ENCODE data around the gene NCL.

NCL gene, protein sequence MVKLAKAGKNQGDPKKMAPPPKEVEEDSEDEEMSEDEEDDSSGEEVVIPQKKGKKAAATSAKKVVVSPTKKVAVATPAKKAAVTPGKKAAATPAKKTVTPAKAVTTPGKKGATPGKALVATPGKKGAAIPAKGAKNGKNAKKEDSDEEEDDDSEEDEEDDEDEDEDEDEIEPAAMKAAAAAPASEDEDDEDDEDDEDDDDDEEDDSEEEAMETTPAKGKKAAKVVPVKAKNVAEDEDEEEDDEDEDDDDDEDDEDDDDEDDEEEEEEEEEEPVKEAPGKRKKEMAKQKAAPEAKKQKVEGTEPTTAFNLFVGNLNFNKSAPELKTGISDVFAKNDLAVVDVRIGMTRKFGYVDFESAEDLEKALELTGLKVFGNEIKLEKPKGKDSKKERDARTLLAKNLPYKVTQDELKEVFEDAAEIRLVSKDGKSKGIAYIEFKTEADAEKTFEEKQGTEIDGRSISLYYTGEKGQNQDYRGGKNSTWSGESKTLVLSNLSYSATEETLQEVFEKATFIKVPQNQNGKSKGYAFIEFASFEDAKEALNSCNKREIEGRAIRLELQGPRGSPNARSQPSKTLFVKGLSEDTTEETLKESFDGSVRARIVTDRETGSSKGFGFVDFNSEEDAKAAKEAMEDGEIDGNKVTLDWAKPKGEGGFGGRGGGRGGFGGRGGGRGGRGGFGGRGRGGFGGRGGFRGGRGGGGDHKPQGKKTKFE

DNA sequence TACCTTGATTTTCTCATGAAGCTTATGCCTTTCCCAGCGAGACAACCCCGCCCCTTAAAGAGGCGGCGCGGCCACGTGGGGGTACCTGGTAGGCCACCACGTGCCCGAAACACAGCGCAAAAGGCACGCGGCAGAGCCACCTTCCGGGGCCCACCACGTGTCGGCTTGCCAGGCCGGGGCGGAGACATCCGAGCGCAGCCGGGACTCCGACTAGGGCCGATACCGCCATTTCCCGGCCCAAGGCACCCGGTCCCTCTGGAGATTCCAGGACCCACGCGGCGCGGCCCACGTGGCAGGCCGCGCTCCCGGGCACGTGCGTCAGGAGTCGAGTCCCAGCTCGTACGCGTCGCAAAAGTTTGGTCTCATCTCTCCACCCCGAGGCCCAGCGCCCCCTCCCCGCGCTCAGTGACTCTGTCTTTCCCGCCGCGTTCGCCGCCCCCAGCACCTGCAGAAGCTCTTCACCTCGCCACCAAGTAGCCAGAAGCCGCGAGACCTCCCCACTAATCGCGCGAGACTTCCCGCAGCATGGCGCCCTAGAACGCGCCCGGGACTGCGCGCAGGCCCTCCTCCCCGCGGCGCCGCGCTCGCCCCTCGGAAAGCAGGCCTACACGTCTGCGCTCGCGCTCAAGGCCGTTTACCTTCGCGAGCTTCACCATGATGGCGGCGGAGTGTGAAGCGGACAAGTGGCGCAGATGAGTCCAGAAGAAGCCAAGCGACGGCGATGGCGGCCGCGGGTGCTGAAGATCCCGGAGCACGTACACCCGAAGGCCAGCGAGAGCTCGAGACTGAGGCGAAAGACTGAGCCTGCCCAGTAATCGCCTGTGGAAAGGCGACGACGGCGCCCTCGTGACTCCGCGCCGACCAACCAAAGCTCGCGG is at the start of gene NCL:
NCL (minus strand) TSS at position 787 of the 878 bp plus-strand sequence; CDS start at position 656, 131 bp downstream.
- peak; percentile 65 to 75 (median 66) for DNase-seq (ENCODE audit: low read depth in 3 of 3, low spot score in 1 of 3)

DNA sequence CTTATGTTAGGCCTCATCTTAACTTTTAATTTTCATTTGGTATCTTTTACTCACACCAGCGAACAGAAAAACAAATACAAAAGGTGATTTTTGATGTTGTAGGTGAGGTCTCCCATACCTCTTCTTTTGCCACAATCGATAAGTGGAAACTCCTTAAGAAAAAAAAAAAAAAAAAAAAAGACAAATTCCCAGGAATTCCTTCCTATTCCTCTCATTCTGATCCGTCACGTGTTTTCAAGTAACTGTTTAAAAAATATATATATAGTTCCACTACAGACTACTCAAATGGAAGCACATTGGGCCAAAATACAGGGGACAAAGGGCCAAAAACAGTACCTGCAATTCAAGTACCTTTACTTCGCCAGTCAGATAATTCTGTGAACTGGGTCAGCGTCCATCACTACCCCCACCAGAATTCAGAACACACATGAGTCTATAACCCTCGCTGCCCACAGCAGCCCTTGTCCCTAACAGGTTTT is 49.5 kb upstream of the NCL start:
- no peak for DNase-seq (ENCODE audit: low read depth in 3 of 3, low spot score in 1 of 3)

DNA sequence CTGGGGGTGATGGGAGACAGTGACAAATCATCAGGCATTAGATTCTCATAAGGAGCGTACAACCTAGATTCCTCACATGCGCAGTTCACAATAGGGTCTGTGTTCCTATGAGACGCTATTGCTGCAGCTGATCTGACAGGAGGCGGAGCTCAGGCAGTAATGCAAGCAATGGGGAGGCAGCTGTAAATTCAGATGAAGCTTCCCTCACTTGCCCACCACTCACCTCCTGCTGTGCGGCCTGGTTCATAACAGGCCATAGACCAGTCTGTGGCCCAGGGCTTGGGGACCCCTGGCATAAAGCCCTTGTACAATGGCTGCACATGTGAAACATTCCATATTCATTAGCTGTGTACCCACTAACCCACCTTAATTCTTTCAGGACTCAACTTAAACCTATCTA is 47.9 kb upstream of the NCL start:
- DNase-seq (ENCODE audit: low read depth in 3 of 3, low spot score in 1 of 3), result no peak

DNA sequence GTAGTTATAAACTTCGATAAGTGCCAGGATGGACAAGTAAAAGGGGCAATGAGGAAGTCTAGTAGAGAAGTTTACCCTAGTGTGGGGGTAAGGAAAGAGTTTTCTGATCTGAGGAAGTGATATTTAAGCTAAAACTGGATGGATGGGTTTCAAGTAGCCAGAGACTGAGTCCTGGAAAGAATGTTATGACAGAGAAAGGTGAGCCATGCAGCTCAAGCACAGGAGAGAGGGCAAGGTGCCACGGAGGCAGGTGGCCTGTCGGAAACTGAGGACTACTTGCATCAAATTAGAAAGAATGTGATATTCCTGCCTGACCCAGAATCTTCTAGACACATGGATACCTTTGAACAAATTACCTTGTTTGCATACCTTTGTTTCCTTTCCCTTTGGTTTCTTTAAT is 39.5 kb upstream of the NCL start:
- no peak for DNase-seq (ENCODE audit: low read depth in 3 of 3, low spot score in 1 of 3)

DNA sequence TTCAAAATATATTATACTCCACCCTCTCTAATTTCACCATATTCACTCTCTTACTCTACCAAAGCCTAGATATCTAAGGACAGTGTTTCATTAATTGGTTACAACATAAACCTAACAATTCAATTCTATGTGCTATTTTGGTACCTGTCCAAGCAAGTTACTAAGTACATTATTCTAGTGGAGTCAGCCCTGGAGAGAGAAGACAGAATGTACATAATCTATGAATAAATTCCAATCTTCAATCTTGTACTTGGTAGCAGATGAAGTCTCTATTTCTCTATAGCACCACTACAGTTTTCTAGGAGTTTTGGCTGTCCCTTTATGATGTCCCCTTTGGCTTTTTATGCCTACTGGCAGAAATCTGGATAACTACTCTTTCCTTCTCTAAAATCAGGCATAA is 38.3 kb upstream of the NCL start:
- DNase-seq (ENCODE audit: low read depth in 3 of 3, low spot score in 1 of 3), result no peak

GRCh38 chr2:231497651-231498050 is 33.4 kb upstream of the NCL start:
- DNase-seq (ENCODE audit: low read depth in 3 of 3, low spot score in 1 of 3), result no peak

DNA sequence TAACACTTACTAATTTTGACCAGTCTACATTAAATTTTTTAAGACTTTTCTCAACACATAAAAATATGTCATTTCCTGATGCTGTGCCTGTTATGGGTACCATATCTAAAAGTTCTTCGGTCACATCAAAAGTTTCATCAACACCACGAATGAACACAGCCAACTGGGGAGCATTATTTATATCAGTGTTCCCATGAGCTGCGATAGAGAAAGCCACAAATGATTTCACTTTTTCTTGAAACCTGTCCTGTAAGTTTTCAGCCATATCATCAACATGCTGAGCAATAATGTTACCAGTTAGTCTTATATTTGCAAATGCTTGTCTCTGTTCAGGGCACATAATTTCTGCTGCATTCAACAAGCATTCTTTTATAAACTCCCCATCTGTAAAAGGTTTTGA is 30.4 kb upstream of the NCL start:
- no peak for DNase-seq (ENCODE audit: low read depth in 3 of 3, low spot score in 1 of 3)

DNA sequence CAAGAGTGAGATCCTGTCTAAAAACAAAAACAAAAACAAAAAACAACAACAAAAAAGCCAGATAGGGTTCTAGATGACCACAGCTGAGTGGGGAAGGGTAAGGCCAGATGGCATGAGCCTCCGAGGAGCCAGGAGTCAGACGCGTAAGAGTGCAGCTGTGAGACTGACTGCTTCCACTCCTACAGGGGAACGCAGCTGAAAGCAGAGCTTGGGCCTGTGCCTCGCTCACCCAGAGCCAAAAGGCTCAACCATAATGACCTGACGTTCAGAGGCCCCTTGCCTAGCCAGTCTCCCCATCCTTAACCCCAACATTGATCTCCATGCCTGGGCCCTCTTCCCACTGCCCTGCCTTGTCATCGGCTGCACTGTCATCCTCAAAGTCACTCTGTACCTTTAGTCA is 26.5 kb upstream of the NCL start:
- no peak for DNase-seq (ENCODE audit: low read depth in 3 of 3, low spot score in 1 of 3)

DNA sequence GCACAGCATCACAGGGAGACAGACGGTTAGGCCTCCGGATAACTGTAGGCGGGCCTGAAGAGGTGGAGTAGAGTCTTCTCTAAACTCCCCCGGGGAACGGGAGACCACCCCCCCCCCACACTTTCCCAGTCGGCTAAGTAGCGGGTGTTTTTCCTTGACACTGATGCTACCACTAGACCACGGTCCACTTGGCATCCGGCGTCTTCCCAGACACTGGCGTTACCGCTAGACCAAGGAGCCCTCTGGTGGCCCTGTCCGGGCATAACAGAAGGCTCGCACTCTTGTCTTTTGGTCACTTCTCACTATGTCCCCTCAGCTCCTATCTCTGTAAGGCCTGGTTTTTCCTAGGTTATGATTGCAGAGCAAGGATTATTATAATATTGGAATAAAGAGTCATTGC is 25.7 kb upstream of the NCL start:
- DNase-seq (ENCODE audit: low read depth in 3 of 3, low spot score in 1 of 3), result no peak

- DNase-seq (ENCODE audit: low read depth in 3 of 3, low spot score in 1 of 3), result no peak
Observed at GRCh38 chr2:231488331-231488730, 24.0 kb upstream of the NCL start.

GRCh38 chr2:231486851-231487596 is 22.7 kb upstream of the NCL start:
- DNase-seq (ENCODE audit: low read depth in 3 of 3, low spot score in 1 of 3), result no peak

DNA sequence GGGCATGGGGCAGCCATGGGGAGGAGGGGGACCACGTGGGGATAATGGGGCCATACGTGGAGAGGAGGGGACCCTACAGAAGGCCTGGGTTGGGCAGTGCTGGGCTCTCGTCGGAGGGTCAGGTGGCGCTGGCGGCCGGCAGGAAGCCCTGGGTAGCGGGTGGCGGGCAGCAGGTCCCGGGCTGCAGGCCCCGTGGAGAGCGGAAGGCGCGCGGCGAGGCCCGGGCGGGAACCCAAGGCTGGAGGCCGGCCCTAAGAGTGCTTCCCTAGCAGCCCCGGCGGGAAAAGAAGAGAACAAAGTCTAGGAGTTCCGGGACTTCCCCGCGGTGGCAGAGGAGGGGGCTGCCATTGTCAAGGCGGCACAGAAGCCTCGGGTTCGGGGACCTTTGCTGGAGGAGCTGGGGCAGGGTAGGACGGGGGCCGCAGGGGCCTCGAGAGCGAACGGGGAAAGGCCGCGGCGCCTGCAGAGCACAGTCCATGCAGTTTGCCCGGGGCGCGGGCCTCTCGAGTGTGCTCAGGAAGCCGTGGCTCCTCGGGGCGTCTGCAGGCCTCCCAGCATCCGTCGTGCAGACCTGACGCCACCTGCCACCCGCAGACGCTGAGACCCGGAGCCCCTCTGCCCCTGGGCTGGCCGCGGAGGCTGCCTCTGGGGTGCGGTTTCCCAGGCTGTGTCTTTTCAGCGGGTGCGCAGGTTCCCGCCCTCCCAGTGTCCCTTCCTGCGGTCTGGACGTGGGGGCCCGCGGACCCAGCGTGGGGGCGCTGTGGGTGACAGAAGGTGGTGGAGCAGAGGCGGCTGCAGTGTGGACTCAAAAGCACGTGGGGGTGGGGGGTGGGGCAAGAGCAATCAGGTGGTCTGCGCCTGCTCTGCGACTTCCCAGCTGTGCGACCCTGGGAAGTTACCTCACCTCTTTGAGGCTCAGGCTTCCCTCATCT is 19.4 kb upstream of the NCL start:
- peak in 1 of 3 donors; percentile 26 for DNase-seq (ENCODE audit: low read depth in 3 of 3, low spot score in 1 of 3)

GRCh38 chr2:231482806-231483391 is 18.6 kb upstream of the NCL start:
- DNase-seq (ENCODE audit: low read depth in 3 of 3, low spot score in 1 of 3), result peak; percentile 25 to 63 (median 48)

DNA sequence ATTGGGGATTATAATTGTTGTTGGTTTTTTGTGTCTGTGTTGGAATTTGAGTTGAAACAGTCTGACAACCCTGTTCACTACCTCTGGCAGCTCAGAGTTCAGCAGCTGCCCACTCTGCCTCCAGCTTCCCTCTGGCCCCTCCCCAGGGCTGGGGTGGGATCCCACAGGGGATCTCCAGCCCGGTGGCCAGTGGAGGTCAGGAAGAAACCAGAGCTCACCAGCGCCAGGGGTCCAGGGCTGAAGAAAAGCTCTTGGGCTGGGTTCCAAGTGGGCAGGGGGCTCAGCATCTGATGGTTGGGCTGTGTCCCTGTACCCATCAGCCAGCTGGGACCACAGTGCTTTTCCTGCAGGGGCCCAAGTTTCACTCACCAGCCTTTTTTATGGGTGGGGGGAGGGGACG is 16.5 kb upstream of the NCL start:
- DNase-seq (ENCODE audit: low read depth in 3 of 3, low spot score in 1 of 3), result no peak

- no peak for DNase-seq (ENCODE audit: low read depth in 3 of 3, low spot score in 1 of 3)
Observed at GRCh38 chr2:231479455-231479854, 15.2 kb upstream of the NCL start.

DNA sequence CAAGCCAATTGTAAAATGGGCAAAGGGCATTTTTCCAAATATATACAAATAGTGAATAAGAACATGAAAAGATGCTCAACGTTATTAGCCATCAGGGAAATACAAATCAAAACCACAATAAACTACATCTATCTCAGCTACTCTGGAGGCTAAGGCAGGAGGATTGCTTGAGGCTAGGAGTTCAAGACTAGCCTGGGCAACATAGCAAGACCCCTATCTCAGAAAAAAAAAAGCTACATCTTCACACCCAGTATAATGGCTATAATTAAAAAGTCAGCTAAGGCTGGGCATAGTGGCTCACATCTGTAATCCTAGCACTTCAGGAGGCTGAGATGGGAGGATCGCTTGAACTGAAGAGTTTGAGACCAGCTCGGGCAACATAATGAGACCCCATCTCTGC is 12.6 kb upstream of the NCL start:
- no peak for DNase-seq (ENCODE audit: low read depth in 3 of 3, low spot score in 1 of 3)

DNA sequence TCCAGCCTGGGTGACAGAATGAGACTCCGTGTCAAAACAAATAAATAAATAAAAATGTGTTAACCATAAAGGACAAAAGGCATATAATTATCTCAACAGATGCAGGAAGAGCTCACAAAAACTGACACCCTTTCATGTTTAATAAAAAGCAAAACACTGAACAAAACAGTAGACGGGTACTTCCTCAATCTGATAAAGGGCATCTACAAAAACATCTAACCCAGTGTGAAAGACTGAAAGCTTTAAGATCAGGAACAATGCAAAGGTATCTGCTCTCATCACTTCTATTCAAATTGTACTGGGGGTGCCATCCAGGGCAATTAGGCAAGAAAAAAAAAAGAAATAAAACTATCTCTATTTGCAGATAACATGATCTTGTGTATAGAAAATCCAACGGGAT is 11.7 kb upstream of the NCL start:
- DNase-seq (ENCODE audit: low read depth in 3 of 3, low spot score in 1 of 3), result no peak

DNA sequence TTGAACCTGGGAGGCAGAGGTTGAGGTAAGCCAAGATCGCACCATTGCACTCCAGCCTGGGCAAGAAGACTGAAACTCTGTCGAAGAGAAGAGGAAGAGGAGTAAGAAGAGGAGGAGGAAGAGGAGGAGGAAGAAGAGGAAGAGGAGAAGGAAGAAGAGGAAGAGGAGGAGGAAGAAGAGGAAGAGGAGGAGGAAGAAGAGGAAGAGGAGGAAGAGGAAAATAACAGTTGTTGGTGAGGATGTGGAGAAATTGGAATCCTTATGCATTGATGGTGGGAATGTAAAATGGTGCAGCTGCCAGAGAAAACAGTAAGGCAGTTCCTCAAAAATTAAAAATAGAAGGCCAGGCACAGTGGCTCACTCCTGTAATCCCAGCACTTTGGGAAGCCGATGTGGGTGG is 8.5 kb upstream of the NCL start:
- DNase-seq (ENCODE audit: low read depth in 3 of 3, low spot score in 1 of 3), result no peak

- no peak for DNase-seq (ENCODE audit: low read depth in 3 of 3, low spot score in 1 of 3)
Observed at GRCh38 chr2:231470246-231470900, 6.1 kb upstream of the NCL start.
